K562 (cell line): ENCODE data around the gene MAPK8IP1. TPM values are rescaled to one million over a fixed set of nuclear protein-coding genes. Genes with fewer than 3 reads are reported as not detected.
A peak's percentile ranks its signal among the peaks of the same experiment; 100 is the strongest.

Source experiments
- ATAC-seq: fragments of 200-7000 bp; cut with Tn5 transposase; 3 replicates; pipeline ENCODE4 v1.9.1; 2020; ENCODE audit warnings: moderate library complexity
- BruUV-seq: library from RNA; stranded (reverse); fragments of 400-500 nt; replicated peaks from 2 replicates; lab custom pipeline; 2021; lab: Mats Ljungman, UMichigan
- CTCF ChIA-PET: fragments of 300-600 bp; formaldehyde crosslinking; extraction: SDS; loops from one replicate; lab custom pipeline; 2021; ENCODE audit warnings: low intra/inter-chr PET ratio; lab: Yijun Ruan, JAX
- POLR2A ChIA-PET: fragments of 300-600, 350-650 bp; sonication (Branson Sonifier 250); formaldehyde crosslinking; extraction: SDS; loops from one replicate; lab custom pipeline; 2021; ENCODE audit warnings: antibody characterized with exemption, inconsistent platforms; lab: Yijun Ruan, JAX
- DNase-seq, 4 experiments: peaks; one replicate each; pipeline versions ENCODE4 v3.0.0 to v3.0.0-alpha.2; 2011 to 2018; ENCODE audit warnings: low spot score in 3 of 4, mixed read lengths in 3 of 4; ENCODE audit errors: extremely low read depth in 1 of 4
- FAIRE-seq: peaks from 2 replicates; lab custom pipeline; 2011; peaks lifted over from hg19 to GRCh38; lab: Jason Lieb, UNC
- H2AFZ ChIP-seq: 2 replicates; pipeline ENCODE4 v1.6.0; 2011; ENCODE audit warnings: low read depth, low read length, control low read depth, inconsistent platforms
- H3K27ac ChIP-seq: fragments of 200-600 bp; 3 replicates; pipeline ENCODE4 v1.8.0; 2011; ENCODE audit warnings: low read depth, mild to moderate bottlenecking, control low read depth, inconsistent platforms, low read length, moderate library complexity, mixed read lengths; ENCODE audit errors: extremely low read depth
- H3K27me3 ChIP-seq, 2 experiments: fragments of 300-600 bp in 1 of 2; 2 replicates in 1 of 2; 3 replicates in 1 of 2; pipeline versions ENCODE4 v1.6.0 to v1.8.0; 2011; ENCODE audit warnings: inconsistent platforms in 2 of 2, low read length in 2 of 2, mild to moderate bottlenecking in 1 of 2, mixed read lengths in 1 of 2, moderate library complexity in 1 of 2; ENCODE audit not compliant: control insufficient read depth in 2 of 2, insufficient read depth in 2 of 2
- H3K36me3 ChIP-seq: fragments of 300-600 bp; 3 replicates; pipeline ENCODE4 v1.8.0; 2011; ENCODE audit warnings: mild to moderate bottlenecking, low read length, inconsistent platforms; ENCODE audit not compliant: control insufficient read depth, insufficient read depth
- H3K4me1 ChIP-seq, 2 experiments: fragments of 200-600 bp in 1 of 2; replicated peaks in 1 of 2; 2 replicates in 1 of 2; 3 replicates in 1 of 2; pipeline versions ENCODE4 v1.5.1 to v1.8.0; 2011; ENCODE audit warnings: inconsistent platforms in 2 of 2, low read length in 2 of 2, mild to moderate bottlenecking in 1 of 2, mixed read lengths in 1 of 2, moderate library complexity in 1 of 2; ENCODE audit not compliant: control insufficient read depth in 2 of 2, insufficient read depth in 2 of 2
- H3K4me2 ChIP-seq: 2 replicates; pipeline ENCODE4 v1.6.1; 2011; ENCODE audit warnings: low read length, control low read depth, inconsistent platforms, mixed read lengths; ENCODE audit not compliant: insufficient read depth
- H3K4me3 ChIP-seq: fragments of 200-600 bp; sonication (generic), shearing (Covaris generic); 2 replicates; pipeline ENCODE4 v1.5.1; 2016; ENCODE audit warnings: control low read depth, inconsistent platforms
- H3K79me2 ChIP-seq: fragments of 200-600 bp; 3 replicates; pipeline ENCODE4 v1.8.0; 2011; ENCODE audit warnings: low read length, inconsistent platforms; ENCODE audit not compliant: control insufficient read depth, insufficient read depth
- H3K9ac ChIP-seq, 2 experiments: 2 replicates each; pipeline versions ENCODE4 v1.6.0 to v1.6.1; 2011; ENCODE audit warnings: low read depth in 2 of 2, low read length in 2 of 2, control low read depth in 1 of 2, inconsistent platforms in 1 of 2, mild to moderate bottlenecking in 1 of 2, mixed read lengths in 1 of 2; ENCODE audit not compliant: insufficient read depth in 1 of 2
- H3K9me1 ChIP-seq: one replicate; pipeline ENCODE4 v1.6.0; 2011; ENCODE audit warnings: inconsistent platforms, mild to moderate bottlenecking, low read length, moderate library complexity; ENCODE audit not compliant: control insufficient read depth, insufficient read depth
- H3K9me3 ChIP-seq: replicated peaks from 2 replicates; pipeline ENCODE4 v1.5.1; 2011; ENCODE audit warnings: low read depth, low read length, inconsistent platforms; ENCODE audit not compliant: control insufficient read depth, insufficient read depth
- H4K20me1 ChIP-seq: replicated peaks from 2 replicates; pipeline ENCODE4 v1.6.1; 2011; ENCODE audit warnings: low read length, inconsistent platforms, mixed read lengths; ENCODE audit not compliant: control insufficient read depth, insufficient read depth
- ATF1 ChIP-seq, 2 experiments: fragments of 450-650 bp in 1 of 2; IDR thresholded peaks; 2 replicates each; pipeline ENCODE4 v1.6.1; 2016; ENCODE audit warnings: missing compliant biosample characterization in 1 of 2, missing genetic modification characterization in 1 of 2
- CBX3 ChIP-seq, 2 experiments: IDR thresholded peaks; 1 replicate in 1 of 2; 2 replicates in 1 of 2; pipeline ENCODE4 v1.6.1; 2012; ENCODE audit warnings: inconsistent platforms in 2 of 2, low read length in 2 of 2, borderline replicate concordance in 1 of 2, control low read depth in 1 of 2
- FOXJ2 ChIP-seq: fragments of 200-800 bp; sonication (Bioruptor generic); IDR thresholded peaks from 2 replicates; pipeline ENCODE4 v1.6.1; 2016; ENCODE audit warnings: missing genetic modification characterization, missing compliant biosample characterization
- MAFF ChIP-seq: IDR thresholded peaks from 2 replicates; pipeline ENCODE4 v1.6.1; 2012; ENCODE audit warnings: low read length, improper control_type of control experiment
- MED1 ChIP-seq: sonication (generic); formaldehyde crosslinking; IDR thresholded peaks from 2 replicates; pipeline ENCODE4 v1.8.1; 2023; ENCODE audit warnings: missing genetic modification reagents, borderline replicate concordance
- RBM14 ChIP-seq: fragments of 200-400 bp; formaldehyde crosslinking; IDR thresholded peaks from 2 replicates; pipeline ENCODE4 v1.6.1; 2018; ENCODE audit warnings: low read depth, mild to moderate bottlenecking, low read length, moderate library complexity, borderline replicate concordance; ENCODE audit not compliant: insufficient read depth
- RBM15 ChIP-seq: fragments of 200-400 bp; formaldehyde crosslinking; IDR thresholded peaks from 2 replicates; pipeline ENCODE4 v1.6.1; 2018; ENCODE audit warnings: mild to moderate bottlenecking, low read length, moderate library complexity; ENCODE audit not compliant: insufficient read depth
- TAF1 ChIP-seq: IDR thresholded peaks from 2 replicates; pipeline ENCODE4 v1.6.1; 2011; ENCODE audit warnings: mild to moderate bottlenecking, low read length, moderate library complexity; ENCODE audit not compliant: insufficient read depth, control insufficient read depth, severe bottlenecking; ENCODE audit errors: extremely low read depth
- TCF3 ChIP-seq: sonication (generic); formaldehyde crosslinking; IDR thresholded peaks from 2 replicates; pipeline ENCODE4 v1.4.0; 2020; ENCODE audit warnings: mild to moderate bottlenecking, missing genetic modification reagents
- ZFPM2 ChIP-seq: fragments of 250-450 bp; sonication (Bioruptor Pico); IDR thresholded peaks from 2 replicates; pipeline ENCODE4 v1.5.1; 2022; ENCODE audit warnings: mild to moderate bottlenecking
- ZNF764 ChIP-seq: fragments of 250-450 bp; sonication (Bioruptor Pico); IDR thresholded peaks from 2 replicates; pipeline ENCODE4 v1.4.0; 2020; ENCODE audit warnings: low read depth, mild to moderate bottlenecking, moderate library complexity
- WGBS: fragments of 100-300 bp; shearing (Covaris generic); methylation state at CpG from one replicate; pipeline ENCODE4 v1.1.6; 2016; ENCODE audit warnings: low coverage, mixed read lengths; ENCODE audit not compliant: insufficient coverage; ENCODE audit errors: missing lambda C conversion rate; 5-methylcytosine and 5-hydroxymethylcytosine counted together
- in situ Hi-C: fragments of 300-500 bp; cut with MboI; formaldehyde crosslinking; loops from 4 replicates; pipeline ENCODE4 v1.15.0; 2018; ENCODE audit warnings: inconsistent platforms, mixed read lengths
- intact Hi-C: fragments of 100-400 bp; cut with micrococcal nuclease; formaldehyde crosslinking; loops from 2 replicates; pipeline ENCODE4 v1.14.2; 2022
- polyA plus RNA-seq, 8 experiments: library from polyadenylated mRNA; depleted of rRNA in 4 of 8; stranded (reverse) in 5 of 8; unstranded in 3 of 8; fragments of >200 nt; fragmentation: Nextera tagmentation in 2 of 8; fragmentation: Illumina TruSeq in 1 of 8; extraction: Ambion mirVana in 2 of 8; extraction: Trizol in 1 of 8; gene quantifications; 2 replicates each; pipeline versions ENCODE4 v1.2.1 to v1.2.3, GENCODE V29; 2011 to 2014; ENCODE audit warnings: inconsistent platforms in 1 of 8, missing spikeins in 1 of 8
- total RNA-seq, 7 experiments: library from RNA; depleted of rRNA in 6 of 7; stranded (reverse); fragments of >200 nt in 6 of 7; fragmentation: Illumina TruSeq in 2 of 7; extraction: Trizol in 2 of 7; gene quantifications; 2 replicates each; pipeline versions ENCODE4 v1.2.1 to v1.2.3, GENCODE V29; 2011 to 2021; ENCODE audit warnings: low replicate concordance in 1 of 7
- TF ChIP-seq, protein P1 (sequence below): sonication (generic); formaldehyde crosslinking; IDR thresholded peaks from 2 replicates; pipeline ENCODE4 v1.8.0; 2022; ENCODE audit warnings: mild to moderate bottlenecking, missing genetic modification reagents, borderline replicate concordance
- TF ChIP-seq, protein P2 (sequence below): sonication (generic); formaldehyde crosslinking; IDR thresholded peaks from 2 replicates; pipeline ENCODE4 v1.8.0; 2023; ENCODE audit warnings: mild to moderate bottlenecking, missing genetic modification reagents

Gene MAPK8IP1
- total and polyA plus RNA-seq, 9 of the 15 experiments (the other 6 are each of a cell fraction or from before 2014, with no cell fraction given) = 0.13 to 6.9 (median 2.5) TPM

DNA sequence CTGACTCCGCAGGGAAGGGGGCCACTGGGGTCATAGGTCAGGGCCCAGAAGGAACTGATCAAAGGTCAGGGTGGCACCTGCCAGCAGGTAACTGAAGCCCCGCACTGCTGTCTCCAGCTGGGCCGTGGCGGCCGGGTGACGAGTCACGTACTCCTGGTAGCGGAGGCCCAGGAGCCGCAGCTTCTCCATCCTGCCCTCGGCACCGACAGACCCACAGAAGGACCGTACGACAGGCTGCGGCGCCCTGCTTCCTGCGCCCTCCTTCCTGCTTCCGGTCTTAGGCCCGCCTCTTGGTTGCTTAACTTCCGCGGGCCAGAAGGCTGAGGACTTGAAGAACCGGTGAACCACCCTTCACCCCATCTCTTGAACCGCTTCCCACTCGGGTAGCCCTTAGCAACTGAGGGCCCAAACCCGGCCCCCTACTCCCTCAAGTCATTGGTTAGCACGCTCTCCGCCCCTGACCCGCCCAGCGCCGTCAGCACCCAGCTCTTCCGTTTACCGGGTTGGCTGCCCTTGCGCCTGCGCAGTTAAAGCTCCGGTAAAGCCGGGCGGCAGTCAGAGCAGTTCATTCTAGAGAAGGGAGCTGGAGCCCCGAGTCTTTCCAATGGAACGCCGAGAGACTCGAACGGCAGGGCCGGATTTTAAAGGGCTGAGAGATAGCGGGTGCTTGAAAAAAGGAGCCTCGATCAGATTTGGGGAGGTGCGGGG lies 32.3 kb downstream of the MAPK8IP1 start, which contains the start of gene PEX16:
PEX16 (minus strand) TSS at position 255 of the 708 bp plus-strand sequence; CDS start at position 189, 66 bp downstream.
- H4K20me1 ChIP-seq = no peaks in the 10 kb centered on the region
- H3K9me3 ChIP-seq = no peaks in the 10 kb centered on the region
- ATAC-seq (peak; percentile 82), DNase-seq (peak; percentile 96 to 97 (median 97)), FAIRE-seq (peak; percentile 93)
- peak within 1 kb of the TSS; percentile 94 for H3K4me2 ChIP-seq
- H2AFZ ChIP-seq = peak within 1 kb of the TSS; percentile 89
- peak within 1 kb of the TSS; percentile 88 for H3K27ac ChIP-seq
- in situ Hi-C loops = no loop called here
- H3K27me3 ChIP-seq = no peaks in the 10 kb centered on the region
- peaks cover 6 to 50% of the 10 kb centered on the region in 2 experiments for H3K4me1 ChIP-seq
- intact Hi-C loops = no loop called here
- BruUV-seq = TSS peak; percentile 55
- peak within 1 kb of the TSS; percentile 72 for H3K4me3 ChIP-seq
- 1% methylated on average over 45 of the region's 45 CpGs for WGBS
- peaks cover 14% of the 10 kb centered on the region for H3K79me2 ChIP-seq
- POLR2A ChIA-PET = interaction anchor here (0.6 to 1.1 kb wide), 13 partner anchors 9 to 263 kb away, joined by 3 to 8 read pairs (median 3); no protein-coding TSS in a partner anchor
- H3K9ac ChIP-seq = peak within 1 kb of the TSS; percentile 79 to 93
- CTCF ChIA-PET = no interaction called here
- H3K9me1 ChIP-seq = no peaks in the 10 kb centered on the region
- H3K36me3 ChIP-seq = peaks cover 35% of the 10 kb centered on the region; the same call in 2 of the 3 replicates
- peak; percentile 55 for TF ChIP-seq TAF1
- TF ChIP-seq, protein P1, sequence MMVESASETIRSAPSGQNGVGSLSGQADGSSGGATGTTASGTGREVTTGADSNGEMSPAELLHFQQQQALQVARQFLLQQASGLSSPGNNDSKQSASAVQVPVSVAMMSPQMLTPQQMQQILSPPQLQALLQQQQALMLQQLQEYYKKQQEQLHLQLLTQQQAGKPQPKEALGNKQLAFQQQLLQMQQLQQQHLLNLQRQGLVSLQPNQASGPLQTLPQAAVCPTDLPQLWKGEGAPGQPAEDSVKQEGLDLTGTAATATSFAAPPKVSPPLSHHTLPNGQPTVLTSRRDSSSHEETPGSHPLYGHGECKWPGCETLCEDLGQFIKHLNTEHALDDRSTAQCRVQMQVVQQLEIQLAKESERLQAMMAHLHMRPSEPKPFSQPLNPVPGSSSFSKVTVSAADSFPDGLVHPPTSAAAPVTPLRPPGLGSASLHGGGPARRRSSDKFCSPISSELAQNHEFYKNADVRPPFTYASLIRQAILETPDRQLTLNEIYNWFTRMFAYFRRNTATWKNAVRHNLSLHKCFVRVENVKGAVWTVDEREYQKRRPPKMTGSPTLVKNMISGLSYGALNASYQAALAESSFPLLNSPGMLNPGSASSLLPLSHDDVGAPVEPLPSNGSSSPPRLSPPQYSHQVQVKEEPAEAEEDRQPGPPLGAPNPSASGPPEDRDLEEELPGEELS (CRISPR knock-in tag) = no peak
- TF ChIP-seq MAFF = no peak
- 0 out of 2 replicates have a peak, but pooled peaks have one; percentile 14 for TF ChIP-seq TCF3 (CRISPR knock-in tag)
- no peak for TF ChIP-seq MED1
- no peak for TF ChIP-seq ZFPM2 (CRISPR knock-in tag)
- TF ChIP-seq, protein P2, sequence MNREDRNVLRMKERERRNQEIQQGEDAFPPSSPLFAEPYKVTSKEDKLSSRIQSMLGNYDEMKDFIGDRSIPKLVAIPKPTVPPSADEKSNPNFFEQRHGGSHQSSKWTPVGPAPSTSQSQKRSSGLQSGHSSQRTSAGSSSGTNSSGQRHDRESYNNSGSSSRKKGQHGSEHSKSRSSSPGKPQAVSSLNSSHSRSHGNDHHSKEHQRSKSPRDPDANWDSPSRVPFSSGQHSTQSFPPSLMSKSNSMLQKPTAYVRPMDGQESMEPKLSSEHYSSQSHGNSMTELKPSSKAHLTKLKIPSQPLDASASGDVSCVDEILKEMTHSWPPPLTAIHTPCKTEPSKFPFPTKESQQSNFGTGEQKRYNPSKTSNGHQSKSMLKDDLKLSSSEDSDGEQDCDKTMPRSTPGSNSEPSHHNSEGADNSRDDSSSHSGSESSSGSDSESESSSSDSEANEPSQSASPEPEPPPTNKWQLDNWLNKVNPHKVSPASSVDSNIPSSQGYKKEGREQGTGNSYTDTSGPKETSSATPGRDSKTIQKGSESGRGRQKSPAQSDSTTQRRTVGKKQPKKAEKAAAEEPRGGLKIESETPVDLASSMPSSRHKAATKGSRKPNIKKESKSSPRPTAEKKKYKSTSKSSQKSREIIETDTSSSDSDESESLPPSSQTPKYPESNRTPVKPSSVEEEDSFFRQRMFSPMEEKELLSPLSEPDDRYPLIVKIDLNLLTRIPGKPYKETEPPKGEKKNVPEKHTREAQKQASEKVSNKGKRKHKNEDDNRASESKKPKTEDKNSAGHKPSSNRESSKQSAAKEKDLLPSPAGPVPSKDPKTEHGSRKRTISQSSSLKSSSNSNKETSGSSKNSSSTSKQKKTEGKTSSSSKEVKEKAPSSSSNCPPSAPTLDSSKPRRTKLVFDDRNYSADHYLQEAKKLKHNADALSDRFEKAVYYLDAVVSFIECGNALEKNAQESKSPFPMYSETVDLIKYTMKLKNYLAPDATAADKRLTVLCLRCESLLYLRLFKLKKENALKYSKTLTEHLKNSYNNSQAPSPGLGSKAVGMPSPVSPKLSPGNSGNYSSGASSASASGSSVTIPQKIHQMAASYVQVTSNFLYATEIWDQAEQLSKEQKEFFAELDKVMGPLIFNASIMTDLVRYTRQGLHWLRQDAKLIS (CRISPR knock-in tag) = no peak; the same call in 1 of the 2 replicates
- TF ChIP-seq FOXJ2 (tag) = no peak
- TF ChIP-seq ZNF764 (CRISPR knock-in tag) = no peak
- no peak for TF ChIP-seq CBX3 (IDR thresholded peaks at IDR 0.05; ENCODE audit: borderline replicate concordance in 1 of 2, low read length in 2 of 2)
- TF ChIP-seq RBM14 = no peak
- no peak for TF ChIP-seq RBM15
- TF ChIP-seq ATF1 (CRISPR knock-in tag; IDR thresholded peaks at IDR 0.05) = no peak
- peak; percentile 78 for TF ChIP-seq ATF1 (tag; IDR thresholded peaks at IDR 0.05)
